HG03280 (cell line): Measurements from ENCODE around the gene DNMT3A.

Experiments used
- ATAC-seq: cut with Tn5 transposase; IDR thresholded peaks from one replicate; pipeline ENCODE4 v1.9.1; 2021; ENCODE audit warnings: mild to moderate bottlenecking, moderate library complexity; ENCODE audit not compliant: unreplicated experiment

Gene DNMT3A

DNA sequence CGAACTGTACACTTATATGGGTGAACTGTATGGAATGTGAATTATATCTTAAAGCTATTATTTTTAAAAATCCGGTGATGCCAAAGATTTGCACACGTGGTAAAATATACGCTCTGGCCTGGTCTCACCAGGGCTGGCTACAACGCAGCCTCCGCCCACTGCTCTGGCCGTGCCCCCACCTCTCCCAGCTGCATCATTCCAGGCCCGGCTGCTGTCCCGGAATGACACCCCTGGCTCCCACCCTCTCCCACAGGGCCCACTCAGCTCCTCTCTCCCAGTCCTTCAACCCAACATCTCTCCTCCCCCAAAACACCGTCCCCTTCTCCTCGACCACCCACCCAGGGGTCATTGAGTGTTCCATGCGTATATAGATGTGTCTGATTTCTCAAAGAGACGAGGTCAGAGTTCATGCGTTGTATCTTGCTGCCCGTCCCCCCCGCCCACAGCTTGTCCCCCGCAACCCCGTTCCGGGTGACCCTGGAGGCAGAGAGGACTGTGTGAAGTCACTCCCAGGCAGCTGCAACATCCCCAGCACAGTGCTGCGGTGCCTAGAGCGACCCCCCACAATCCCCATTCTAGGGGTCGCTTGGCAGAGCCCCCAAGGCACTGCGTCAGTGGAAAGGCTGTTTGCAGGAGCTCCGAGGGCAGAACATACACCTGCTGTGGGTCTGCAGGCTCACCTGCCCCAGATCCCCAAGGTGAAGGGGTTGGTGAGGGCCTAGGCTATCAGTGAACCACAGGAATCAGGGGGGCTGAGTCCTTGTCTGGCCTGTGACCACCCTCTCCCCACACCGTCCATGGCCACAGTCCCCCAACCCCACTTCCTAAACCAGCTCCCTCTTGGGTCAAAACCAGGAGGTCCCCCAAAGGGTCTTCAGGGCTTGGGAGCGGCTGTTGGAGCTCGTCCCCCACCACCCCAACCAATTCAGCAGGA, 13.3 kb downstream of the DNMT3A start:
- no peak for ATAC-seq

DNA sequence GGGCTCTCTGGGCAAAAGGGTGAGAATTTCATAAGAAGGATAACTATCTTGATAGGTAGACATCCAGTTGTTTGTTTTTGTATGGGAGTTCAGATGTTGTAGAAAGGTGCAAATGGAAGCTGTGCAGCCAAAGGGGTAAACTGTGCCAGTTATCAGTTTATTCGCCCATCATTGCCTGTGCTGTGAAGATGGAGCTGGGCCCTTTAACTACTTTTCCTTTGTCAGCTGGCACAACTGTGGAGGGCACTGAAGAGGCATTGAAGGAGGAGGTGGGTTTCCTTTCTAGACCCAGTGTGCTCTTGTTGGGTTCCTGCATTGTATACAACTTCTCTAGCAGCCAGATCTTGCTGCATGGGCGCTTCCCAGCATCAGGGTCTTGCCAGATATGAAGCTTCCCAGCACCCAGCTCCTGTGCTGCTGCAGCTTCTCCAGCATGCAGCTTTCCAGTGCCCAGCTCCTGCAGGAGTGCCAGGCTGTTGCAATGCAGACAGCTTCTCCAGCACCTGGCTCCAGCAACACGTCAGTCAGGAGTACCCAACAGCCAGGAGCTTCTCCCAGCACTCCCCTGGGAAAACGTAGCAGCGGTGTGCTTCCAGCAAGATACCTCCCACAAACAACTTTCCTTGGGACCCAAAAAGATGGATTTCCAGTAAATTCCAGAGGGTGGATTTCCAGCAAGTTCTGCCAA, 15.3 kb downstream of the DNMT3A start:
- ATAC-seq, result no peak

DNA sequence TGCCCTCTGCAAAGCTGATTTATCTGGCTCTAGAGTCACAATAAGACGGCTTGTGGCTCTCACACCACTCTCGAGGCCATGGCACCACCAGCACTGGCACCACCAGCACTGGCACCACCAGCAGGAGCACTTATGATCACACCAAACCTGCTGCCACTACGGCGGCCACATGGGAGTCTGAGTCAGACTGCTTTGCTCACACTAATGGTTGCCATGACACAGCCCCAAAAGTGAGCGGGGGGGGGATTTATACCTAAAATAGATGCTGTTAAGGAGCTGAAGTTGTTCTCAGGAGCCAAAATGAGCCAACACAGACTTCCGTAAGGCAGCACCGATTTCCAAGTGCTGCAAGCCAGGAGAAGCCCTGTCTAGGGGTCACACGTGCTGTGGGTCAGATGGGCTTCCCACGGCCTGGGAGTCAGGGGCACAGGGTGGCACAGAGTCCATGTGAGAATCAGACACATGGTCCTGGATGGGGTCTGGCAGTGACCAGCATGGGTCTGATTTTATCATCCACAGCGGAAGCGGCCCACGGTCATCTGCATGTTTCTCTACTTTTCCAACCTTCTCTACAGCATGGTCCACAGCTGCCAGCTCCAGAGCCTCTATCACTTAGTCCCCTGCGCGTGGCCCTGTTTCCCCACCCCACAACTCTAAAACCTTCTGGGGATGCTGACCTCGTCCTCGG, 16.7 kb downstream of the DNMT3A start:
- ATAC-seq, result no peak

GRCh38 chr2:25324251-25324650, 17.5 kb downstream of the DNMT3A start:
- no peak for ATAC-seq

GRCh38 chr2:25323610-25324189, 18.0 kb downstream of the DNMT3A start:
- no peak for ATAC-seq

DNA sequence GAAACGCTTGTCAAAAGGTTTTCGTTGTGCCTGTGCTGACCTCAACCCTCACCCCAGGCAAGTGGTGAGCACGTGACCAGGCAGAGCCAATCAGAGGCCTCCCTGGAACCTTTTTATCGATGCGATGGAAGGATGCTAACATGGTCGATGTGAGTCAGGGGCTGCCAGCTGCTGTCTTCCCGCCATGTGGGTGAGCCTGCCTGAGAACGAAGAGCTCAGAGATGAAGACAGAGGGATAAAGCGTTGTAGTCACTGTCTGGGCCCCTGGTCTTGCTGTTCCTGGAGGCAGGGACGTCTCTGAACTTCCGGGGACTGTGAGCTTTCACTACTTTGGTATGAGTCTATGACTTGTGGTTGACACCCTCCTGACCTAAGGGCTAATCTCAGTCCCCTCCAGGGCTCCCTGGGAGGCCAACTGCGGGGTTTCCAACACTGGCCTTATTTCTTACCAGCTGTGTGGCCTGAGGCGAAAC, 18.6 kb downstream of the DNMT3A start:
- no peak for ATAC-seq

- no peak for ATAC-seq
These were observed 19.4 kb downstream of the DNMT3A start for GRCh38 chr2:25322312-25322711.

DNA sequence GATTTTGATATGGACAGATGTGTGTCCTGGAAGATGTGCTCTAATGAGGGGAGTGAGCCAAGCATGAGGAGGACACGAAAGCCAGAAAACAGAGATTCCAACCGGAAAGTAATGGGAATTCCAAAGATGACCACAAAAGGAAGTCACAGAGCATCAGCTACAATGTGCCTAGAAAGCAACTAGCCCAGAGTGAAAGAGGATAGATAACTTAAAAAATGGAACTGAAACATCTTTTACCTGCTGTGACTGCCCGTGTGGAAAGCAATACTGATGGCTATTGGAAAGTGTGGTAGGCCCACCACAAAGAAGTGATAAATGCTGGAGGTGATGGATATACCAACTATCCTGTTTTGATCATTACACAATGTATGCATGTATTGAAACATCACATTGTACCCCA, 21.6 kb downstream of the DNMT3A start:
- ATAC-seq, result no peak

- no peak for ATAC-seq
These were observed 25.6 kb downstream of the DNMT3A start for GRCh38 chr2:25316101-25316500.

- no peak for ATAC-seq
These were observed 26.4 kb downstream of the DNMT3A start for GRCh38 chr2:25315316-25315680.

DNA sequence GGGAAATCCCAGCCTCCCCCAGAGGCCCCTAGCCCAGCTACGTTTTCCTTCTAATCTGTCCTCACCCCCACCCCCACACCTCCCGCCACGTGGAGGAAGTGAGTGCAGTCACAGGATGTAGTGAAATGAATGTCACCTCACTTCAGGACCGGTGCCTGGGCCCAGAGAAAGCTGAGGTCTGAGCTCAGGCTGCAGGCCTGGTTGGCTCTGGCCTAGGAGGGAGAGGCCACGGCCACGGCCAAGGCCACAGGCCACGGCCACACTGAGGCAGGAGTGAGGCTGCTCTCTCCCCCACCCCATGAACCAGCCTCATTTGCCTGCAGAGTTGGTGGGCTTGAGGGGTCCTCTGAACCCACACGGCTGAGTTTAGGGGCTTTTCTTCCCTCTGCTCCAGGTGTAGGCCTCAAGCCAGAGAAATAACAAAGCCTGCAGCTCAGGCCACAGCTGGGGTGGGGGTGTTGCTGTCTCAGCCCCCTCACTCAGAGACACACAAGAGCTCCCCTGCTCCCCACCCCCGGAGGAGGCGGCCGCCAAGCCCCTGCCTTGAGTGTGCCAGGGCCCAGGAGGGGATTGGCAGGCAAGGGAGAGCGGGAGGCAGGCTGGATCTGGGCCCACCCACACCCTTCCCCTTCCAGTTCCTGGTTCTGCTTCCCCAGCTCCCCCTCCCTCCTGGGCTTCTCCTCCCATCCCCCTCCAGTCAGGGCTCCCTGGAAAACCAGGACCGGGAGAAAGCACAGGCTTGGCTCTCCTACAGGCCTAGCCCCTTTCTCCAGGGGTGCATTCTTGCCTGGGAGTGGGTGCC, 27.0 kb downstream of the DNMT3A start:
- peak; percentile 61 for ATAC-seq

GRCh38 chr2:25313711-25314513, 27.8 kb downstream of the DNMT3A start:
- no peak for ATAC-seq

GRCh38 chr2:25312958-25313710, 28.6 kb downstream of the DNMT3A start:
- no peak for ATAC-seq

DNA sequence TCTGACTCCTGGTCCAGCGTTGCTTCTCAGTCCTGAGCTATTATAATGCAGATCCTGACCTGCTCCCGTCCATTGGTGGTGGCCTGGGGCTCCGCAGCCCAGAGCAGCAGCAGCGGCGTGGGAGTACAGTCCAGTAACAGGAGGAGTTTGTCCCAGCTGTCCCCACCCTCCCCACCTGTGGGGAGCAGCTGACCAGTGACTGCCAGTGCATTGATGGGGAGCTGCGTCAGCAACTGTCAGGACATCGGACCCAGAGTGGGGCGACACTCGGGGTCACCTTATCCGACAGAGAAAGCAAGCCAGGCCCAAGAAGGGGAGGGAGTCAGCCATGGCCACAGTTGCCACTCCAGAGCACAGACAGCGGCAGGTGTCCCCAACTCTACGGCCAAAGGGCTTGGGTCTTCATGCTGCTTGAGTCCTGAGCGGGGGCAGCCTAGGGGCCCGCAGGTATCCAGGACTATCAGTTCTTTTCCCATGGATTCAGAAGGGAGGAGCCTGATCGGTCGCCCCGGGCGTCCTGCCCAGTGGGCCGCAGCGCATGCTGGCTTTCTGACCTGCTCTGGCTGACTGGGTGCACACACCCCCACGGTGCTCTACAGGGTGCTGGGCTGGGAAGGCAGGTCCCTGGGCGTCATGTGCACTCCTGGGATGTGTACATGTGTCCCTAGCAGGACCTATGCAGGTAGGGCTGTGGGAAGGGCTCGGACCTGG, 29.7 kb downstream of the DNMT3A start:
- no peak for ATAC-seq

DNA sequence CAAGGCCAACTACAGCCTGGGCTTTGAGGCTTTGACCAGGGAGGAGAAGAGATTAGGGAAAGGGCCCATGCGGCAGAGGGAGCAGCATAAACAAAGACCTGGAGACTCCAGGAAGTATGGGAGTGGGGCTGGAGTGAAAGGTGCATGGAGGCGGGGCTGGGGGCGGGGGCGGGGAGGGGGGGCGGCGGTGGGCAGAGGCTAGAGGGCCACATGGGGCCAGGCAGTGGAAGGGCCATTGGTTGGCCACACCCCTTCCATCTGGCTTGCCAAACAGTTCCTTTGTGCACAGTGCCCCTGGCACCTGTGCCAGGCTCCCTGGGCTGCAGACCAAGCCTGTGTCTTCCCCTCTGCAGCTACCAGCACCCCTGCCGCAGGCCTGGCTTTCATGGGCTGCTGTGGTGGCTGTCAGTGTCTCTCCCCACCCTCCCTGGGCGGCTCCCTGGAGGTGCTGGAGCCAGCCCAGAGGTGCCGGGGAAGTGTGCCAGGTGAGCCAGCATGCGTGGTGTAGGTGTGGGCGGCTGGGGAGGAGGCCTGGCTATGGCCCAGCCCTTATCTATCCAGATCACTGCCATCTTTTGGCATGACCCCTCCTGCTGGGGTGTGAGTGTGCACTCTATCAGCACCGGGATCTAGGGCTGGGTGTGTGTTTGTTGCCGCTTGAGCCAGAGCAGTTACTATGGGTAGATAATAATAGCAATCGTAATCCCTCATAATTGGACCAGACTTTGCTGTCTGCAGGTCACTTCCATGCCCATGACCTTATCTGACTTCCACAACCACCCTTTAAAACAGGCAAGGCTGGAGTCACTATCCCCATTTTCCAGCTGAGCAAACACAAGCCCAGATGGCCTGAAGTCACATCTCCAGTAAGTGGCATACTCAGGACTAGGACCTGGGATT, 30.5 kb downstream of the DNMT3A start:
- no peak for ATAC-seq

- no peak for ATAC-seq
These were observed 31.1 kb downstream of the DNMT3A start for GRCh38 chr2:25310709-25310964.

DNA sequence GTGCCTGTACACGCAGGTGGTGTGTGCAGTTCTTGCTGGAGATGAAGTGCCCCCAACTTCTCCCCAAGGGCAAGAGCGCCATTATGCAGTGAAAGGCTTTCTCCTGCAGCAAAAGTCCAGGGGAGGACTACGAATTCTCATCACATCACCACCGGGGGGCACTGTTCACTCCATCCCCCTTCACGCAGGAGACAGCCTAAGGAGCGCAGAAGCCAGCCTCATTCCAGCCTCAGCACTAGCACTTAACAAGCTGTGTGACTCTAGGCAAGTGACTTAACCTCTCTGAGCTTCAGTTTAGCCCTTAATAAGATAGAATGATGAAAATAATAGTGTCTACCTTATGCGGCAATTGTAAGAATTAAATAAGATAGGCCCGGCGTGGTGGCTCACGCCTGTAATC, 32.3 kb downstream of the DNMT3A start:
- ATAC-seq, result no peak
